ENCODE results near the gene ADGRL4.

GRCh38 chr1:78950826-78951225 is 55.7 kb downstream of the ADGRL4 start:
- TF ChIP-seq CTCF (IDR thresholded peaks at IDR 0.05) (no peak), POLR2A (IDR thresholded peaks at IDR 0.05) (no peak), EP300 (IDR thresholded peaks at IDR 0.05) (no peak), POLR2AphosphoS5 (IDR thresholded peaks at IDR 0.05) (no peak)

All from suprapubic skin (tissue), 4 donors.